Stimulated activated CD4-positive, alpha-beta T cell treated with anti-CD3 and anti-CD28 coated beads, Interleukin-1b, Interleukin-23, amount 100 ng/mL, for 48 hours (primary cell): ENCODE results near the gene ATG2B.

Experiments used
- DNase-seq: peaks from one replicate; pipeline ENCODE4 v3.0.0-alpha.2; 2020

ATG2B gene, protein sequence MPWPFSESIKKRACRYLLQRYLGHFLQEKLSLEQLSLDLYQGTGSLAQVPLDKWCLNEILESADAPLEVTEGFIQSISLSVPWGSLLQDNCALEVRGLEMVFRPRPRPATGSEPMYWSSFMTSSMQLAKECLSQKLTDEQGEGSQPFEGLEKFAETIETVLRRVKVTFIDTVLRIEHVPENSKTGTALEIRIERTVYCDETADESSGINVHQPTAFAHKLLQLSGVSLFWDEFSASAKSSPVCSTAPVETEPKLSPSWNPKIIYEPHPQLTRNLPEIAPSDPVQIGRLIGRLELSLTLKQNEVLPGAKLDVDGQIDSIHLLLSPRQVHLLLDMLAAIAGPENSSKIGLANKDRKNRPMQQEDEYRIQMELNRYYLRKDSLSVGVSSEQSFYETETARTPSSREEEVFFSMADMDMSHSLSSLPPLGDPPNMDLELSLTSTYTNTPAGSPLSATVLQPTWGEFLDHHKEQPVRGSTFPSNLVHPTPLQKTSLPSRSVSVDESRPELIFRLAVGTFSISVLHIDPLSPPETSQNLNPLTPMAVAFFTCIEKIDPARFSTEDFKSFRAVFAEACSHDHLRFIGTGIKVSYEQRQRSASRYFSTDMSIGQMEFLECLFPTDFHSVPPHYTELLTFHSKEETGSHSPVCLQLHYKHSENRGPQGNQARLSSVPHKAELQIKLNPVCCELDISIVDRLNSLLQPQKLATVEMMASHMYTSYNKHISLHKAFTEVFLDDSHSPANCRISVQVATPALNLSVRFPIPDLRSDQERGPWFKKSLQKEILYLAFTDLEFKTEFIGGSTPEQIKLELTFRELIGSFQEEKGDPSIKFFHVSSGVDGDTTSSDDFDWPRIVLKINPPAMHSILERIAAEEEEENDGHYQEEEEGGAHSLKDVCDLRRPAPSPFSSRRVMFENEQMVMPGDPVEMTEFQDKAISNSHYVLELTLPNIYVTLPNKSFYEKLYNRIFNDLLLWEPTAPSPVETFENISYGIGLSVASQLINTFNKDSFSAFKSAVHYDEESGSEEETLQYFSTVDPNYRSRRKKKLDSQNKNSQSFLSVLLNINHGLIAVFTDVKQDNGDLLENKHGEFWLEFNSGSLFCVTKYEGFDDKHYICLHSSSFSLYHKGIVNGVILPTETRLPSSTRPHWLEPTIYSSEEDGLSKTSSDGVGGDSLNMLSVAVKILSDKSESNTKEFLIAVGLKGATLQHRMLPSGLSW (N-terminal part only)

GRCh38 chr14:96362965-96363750 lies at the start of gene ATG2B, which contains the start of gene GSKIP:
Gene ATG2B, minus strand, starts transcription at chr14:96363341. Its CDS starts 365 bp downstream, at chr14:96362976.
Gene GSKIP, plus strand, starts transcription at chr14:96363526. Its CDS starts 18,722 bp downstream, at chr14:96382248.
- DNase-seq, result peak; percentile 96

- no peak for DNase-seq
Measured at GRCh38 chr14:96410119-96410518, 47.0 kb upstream of the ATG2B start.

DNA sequence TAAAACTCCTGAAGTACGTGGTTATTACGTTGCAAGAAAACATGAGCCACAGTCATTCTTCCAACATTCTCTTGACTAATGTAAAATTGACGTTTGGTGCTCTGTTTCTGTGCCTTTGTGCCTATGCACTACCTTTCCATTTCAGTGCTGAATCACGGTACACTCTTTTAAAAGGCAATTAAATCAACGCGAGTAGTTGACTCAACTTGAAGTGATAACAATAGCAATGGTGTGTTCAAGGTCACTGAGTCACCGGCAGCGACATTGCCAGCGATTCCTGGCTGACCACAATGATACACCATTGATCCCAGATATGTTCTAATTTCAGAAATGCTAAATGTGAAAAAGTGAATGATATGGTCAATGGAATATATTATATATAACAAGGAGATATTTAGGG lies 46.6 kb upstream of the ATG2B start:
- no peak for DNase-seq

GRCh38 chr14:96408608-96409007 lies 45.5 kb upstream of the ATG2B start:
- no peak for DNase-seq

DNA sequence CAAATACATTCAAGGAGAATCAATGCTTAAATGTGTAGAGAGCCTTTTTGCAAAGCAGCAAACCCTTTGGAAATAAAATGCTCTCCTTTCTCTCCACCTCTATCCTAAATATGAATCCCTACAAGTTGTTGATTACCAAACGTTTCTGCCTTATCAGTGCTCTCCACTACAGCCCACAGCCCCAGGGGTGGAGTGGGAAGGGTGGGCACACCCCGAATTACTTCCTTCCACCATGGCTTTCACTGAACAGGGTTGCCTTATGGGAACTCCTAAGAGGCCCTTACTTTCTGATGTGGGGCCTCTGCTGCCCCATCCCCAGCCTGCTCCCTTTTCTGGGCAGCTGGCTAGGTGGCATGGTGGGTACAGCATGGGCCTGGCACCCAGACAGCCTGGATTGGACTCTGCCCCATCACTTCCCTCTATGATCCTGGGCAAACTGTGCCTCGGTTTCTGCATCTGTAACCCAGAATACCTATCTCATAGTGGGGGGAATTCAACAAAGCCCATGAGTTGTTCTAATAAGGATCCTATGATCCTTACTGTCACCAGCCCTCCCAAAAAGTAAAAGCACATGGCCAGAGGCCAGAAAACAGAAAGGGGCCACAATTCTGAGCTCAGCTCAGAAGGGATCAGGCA lies 44.9 kb upstream of the ATG2B start:
- DNase-seq, result no peak

DNA sequence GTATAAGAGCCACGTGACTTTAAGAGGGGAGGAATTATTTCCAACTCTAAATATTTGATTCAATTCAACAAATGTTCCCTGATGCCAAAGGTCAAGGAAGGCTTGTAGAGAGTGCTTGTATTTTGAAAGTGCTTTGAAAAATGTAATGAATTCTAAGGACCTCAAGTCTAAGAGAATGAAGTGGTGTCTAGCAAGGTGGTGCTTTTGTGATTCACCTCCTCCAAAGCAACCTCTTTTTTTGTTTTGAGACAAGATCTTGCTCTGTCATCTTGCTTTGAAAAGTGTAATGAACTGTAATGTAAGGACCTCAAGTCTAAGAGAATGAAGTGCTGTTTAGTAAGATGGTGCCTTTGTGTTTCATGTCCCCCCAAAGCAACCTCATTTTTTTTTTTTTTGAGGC lies 42.5 kb upstream of the ATG2B start:
- DNase-seq, result no peak

GRCh38 chr14:96403409-96403808 lies 40.3 kb upstream of the ATG2B start:
- no peak for DNase-seq

DNA sequence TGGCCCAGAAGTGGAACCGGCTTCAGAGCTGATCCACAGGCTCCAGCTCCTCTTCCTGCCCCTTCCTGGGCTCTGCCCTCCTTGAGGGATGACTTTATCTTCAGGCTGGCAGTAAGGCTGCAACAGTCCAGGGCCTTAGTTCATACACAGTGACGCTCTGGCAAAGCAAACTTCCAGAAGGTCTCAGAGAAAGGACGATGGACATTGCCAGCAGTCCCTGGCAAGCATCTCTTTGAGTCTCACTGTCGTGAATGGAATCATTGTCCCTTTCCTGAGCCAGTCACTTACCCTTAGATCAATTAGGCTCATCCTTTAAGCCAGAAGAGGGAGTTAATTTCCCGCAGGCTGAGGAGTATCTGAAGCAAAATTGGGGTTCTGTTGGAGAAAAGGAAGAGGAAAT lies 37.4 kb upstream of the ATG2B start:
- no peak for DNase-seq

GRCh38 chr14:96399405-96399804 lies 36.3 kb upstream of the ATG2B start:
- no peak for DNase-seq

GRCh38 chr14:96398921-96399320 lies 35.8 kb upstream of the ATG2B start:
- DNase-seq, result no peak

GRCh38 chr14:96398432-96398831 lies 35.3 kb upstream of the ATG2B start:
- DNase-seq, result no peak

DNA sequence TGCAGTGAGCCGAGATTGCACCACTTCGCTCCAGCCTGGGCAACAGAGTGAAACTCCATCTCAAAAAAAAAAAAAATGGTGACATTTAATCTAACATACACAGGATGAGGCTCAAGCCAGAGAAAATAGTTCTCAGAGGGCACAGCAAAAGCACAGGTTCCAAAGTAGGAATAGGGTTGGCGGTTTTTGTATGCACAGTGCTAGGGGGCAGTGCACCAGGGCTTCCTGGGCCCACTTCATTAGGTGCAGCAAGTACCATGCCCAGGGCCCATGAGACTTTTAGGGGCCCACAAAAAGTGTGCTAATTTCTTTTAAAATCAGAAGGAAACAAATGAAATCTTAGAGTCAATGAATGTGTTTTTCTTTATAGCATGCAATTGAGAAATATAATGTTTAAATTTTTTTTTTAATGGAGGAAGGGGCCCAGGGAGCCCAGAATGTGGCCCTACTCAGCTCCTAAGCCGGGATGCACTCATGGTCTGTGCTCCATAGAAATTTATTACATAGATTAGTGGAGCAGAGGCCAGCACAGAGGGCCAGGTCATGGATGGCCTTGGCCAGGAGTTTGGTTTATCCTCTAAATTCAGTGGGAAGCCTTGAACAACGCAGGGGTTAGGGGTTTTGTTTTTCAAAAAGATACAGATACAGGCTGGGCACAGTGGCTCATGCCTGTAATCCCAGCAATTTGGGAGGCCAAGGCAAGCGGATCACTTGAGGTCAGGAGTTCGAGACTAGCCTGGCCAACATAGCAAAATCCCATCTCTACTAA lies 31.1 kb upstream of the ATG2B start:
- DNase-seq, result no peak

GRCh38 chr14:96393071-96393691 lies 30.0 kb upstream of the ATG2B start:
- no peak for DNase-seq

DNA sequence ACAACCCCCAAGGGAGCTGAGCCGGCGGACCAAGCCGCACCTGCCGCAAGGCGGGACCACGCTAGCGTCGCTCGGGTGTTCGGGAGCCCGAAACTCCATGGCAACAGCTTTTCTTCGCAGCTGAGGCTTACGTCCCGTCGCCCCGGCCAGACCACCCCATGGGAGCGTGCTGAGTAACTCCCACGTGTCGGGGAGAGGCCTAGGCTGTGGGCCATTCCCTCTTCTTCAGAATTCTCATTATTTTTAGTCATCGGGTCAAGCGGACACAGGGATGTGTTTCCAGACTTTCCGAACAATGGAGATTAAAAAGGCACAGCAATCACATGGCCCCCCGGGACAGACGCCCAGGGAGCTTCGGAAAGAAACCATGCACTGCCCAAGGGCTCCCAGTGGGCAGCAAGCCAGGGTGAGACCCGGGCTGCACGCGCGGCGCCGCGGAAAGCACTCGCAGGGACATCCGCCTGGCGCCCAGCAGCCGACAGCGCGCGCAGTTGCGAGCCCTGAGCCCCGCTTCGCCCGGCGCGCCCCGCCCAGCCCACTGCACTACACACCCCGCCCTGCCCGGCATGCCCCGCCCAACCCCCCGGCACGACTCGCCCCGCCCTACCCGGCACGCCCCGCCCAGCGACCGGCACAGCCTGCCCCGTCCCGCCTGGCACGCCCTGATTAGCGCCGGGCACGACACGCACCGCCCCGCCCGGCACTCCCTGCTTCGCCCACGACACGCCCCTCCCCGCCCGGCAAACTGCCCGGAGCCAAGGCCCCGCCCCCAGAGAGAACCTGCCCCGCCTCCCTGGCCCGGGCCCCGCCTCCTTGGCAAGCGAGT lies 28.4 kb upstream of the ATG2B start:
- peak; percentile 99 for DNase-seq

GRCh38 chr14:96390965-96391292 lies 27.8 kb upstream of the ATG2B start:
- DNase-seq, result no peak

DNA sequence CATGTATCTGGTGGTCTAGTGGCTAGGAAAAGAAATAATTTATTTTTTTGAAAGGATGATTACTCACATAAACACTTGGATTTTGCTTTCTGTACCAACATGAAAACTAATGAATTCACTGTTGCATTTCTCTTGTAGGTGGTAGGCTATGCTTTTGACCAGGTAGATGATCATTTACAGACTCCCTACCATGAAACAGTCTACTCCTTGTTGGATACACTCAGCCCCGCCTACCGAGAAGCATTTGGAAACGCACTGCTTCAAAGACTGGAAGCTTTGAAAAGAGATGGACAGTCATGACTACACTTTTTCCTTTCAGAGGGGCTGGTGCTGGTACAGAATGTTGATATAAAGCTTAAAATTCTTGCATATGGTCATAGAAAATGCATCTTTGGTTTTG lies 22.2 kb upstream of the ATG2B start:
- DNase-seq, result no peak

DNA sequence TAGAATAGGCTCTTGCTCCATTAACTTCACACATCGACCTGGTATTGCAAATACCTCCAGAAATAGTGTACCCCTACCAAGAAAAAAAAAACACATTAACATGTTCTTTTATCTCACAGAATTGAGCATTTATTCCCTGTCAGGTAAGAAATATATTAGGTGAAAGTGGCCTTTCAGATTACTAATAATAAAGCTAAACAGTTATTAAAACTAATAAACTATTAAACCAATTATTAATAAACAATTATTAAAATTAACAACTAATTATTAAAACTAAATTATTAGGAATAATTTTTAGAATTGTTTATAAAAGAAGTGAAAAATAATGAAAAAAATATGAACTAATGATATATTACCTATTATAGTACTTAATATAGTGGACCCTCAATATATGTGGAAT lies 21.6 kb upstream of the ATG2B start:
- no peak for DNase-seq

DNA sequence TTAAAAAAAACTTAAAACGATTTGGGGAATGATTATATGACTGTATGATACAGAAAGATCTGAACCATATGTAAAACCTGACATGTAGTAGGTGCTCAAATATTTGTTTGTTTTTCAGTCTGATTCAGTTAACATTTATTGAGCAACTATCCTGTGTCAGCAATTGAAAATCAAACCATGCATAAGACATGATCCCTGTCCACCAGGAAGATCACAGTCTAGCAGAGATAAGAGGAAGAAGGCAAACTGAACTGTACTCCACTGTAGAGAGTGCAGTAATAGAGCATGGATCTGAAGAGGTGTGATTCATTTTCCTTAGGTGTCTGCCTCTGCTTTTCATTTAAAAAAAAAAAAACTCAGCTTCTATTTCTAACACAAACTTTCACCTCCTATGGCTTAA lies 20.9 kb upstream of the ATG2B start:
- no peak for DNase-seq

DNA sequence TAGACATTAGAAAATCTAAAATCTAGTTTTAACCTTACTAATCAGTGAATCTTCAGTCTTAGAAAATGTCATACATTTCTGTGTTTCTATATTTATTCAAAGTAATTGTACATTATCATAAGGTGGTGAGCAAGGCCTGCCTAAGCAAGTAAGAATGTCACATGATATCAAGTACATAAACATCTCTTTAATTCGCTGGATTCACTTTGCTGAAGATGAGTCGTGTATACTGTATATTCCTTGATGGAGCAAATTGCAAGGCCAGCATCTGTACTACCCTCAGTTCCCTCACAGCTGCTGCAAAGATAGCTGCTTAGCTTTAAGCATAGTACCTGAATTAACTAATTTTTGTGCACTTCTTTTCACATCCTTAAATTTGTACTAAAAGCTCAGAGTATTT lies 20.3 kb upstream of the ATG2B start:
- no peak for DNase-seq

DNA sequence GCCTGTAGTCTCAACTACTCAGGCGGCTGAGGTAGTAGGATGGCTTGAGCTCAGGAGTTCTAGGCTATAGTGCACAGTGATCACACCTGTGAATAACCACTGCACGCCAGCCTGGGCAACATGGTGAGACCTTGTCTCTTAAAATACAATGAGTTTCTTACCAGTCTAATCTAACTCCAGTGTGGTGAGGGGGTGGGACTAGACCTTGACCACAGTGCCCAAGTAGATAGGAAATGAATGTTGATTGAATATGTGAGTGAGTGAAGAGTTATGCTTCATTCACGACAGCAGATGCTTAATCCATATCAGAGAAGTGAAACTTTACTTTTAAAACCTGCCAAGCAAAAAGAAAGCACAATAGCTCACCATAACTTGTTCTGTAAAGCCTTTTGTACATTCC lies 17.6 kb upstream of the ATG2B start:
- no peak for DNase-seq
